HepG2 (cell line): Measurements from ENCODE around the gene CEP131. TPM values are rescaled to one million over a fixed set of nuclear protein-coding genes. Genes with fewer than 3 reads are reported as not detected.

ENCODE experiments used
- ATAC-seq: fragments of 200-7000 bp; cut with Tn5 transposase; 3 replicates; pipeline ENCODE4 v1.9.1; 2020; ENCODE audit warnings: mild to moderate bottlenecking, moderate library complexity
- BruUV-seq: library from RNA; stranded (reverse); fragments of 400-500 nt; replicated peaks from 2 replicates; lab custom pipeline; 2021; lab: Mats Ljungman, UMichigan
- CTCF ChIA-PET: fragments of 300-600 bp; formaldehyde crosslinking; extraction: SDS; loops from one replicate; lab custom pipeline; 2021; ENCODE audit warnings: low total read pairs, inconsistent platforms, low intra/inter-chr PET ratio; lab: Yijun Ruan, JAX
- POLR2A ChIA-PET: fragments of 350-600 bp; sonication (Branson Sonifier 250); formaldehyde crosslinking; loops from one replicate; lab custom pipeline; 2020; ENCODE audit warnings: antibody characterized with exemption, inconsistent platforms; lab: Yijun Ruan, JAX
- DNase-seq: peaks from one replicate; pipeline ENCODE4 v3.0.0-alpha.2; 2015; ENCODE audit warnings: low spot score
- FAIRE-seq: peaks from 3 replicates; lab custom pipeline; 2011; peaks lifted over from hg19 to GRCh38; lab: Jason Lieb, UNC
- H2AFZ ChIP-seq: one replicate; pipeline ENCODE4 v1.6.1; 2011; ENCODE audit warnings: low read length, inconsistent platforms
- H3K27ac ChIP-seq: fragments of 300-600 bp; 3 replicates; pipeline ENCODE4 v1.8.0; 2011; ENCODE audit warnings: mixed run types, mild to moderate bottlenecking, mixed read lengths, low read length, inconsistent platforms; ENCODE audit not compliant: insufficient read depth; ENCODE audit errors: extremely low read length
- H3K27me3 ChIP-seq, 2 experiments: fragments of 200-600 bp in 1 of 2; 2 replicates in 1 of 2; 3 replicates in 1 of 2; pipeline versions ENCODE4 v1.6.0 to v1.8.0; 2011; ENCODE audit warnings: low read length in 2 of 2, mild to moderate bottlenecking in 2 of 2, moderate library complexity in 2 of 2, inconsistent platforms in 1 of 2; ENCODE audit not compliant: insufficient read depth in 2 of 2, control insufficient read depth in 1 of 2
- H3K36me3 ChIP-seq, 2 experiments: fragments of 200-600 bp in 1 of 2; replicated peaks in 1 of 2; 2 replicates in 1 of 2; 3 replicates in 1 of 2; pipeline versions ENCODE4 v1.5.1 to v1.8.0; 2011; ENCODE audit warnings: low read length in 2 of 2, inconsistent platforms in 1 of 2; ENCODE audit not compliant: insufficient read depth in 2 of 2, control insufficient read depth in 1 of 2
- H3K4me1 ChIP-seq: 2 replicates; pipeline ENCODE4 v1.5.1; 2012; ENCODE audit warnings: low read length, inconsistent platforms; ENCODE audit not compliant: insufficient read depth
- H3K4me2 ChIP-seq: 2 replicates; pipeline ENCODE4 v1.6.0; 2011; ENCODE audit warnings: low read depth, low read length, inconsistent platforms
- H3K4me3 ChIP-seq, 3 experiments: fragments of 200-600 bp in 1 of 3; sonication (generic), shearing (Covaris generic) in 1 of 3; replicated peaks in 1 of 3; 2 replicates each; pipeline ENCODE4 v1.5.1; 2011 to 2016; ENCODE audit warnings: low read length in 3 of 3, inconsistent platforms in 2 of 3, low read depth in 2 of 3, mild to moderate bottlenecking in 2 of 3, control low read depth in 1 of 3, mixed read lengths in 1 of 3; ENCODE audit not compliant: insufficient read depth in 1 of 3
- H3K79me2 ChIP-seq: one replicate; pipeline ENCODE4 v1.6.1; 2011; ENCODE audit warnings: low read length, inconsistent platforms; ENCODE audit not compliant: insufficient read depth
- H3K9ac ChIP-seq: 2 replicates; pipeline ENCODE4 v1.6.0; 2011; ENCODE audit warnings: mild to moderate bottlenecking, low read depth, low read length, inconsistent platforms; ENCODE audit not compliant: insufficient read depth
- H3K9me3 ChIP-seq: 2 replicates; pipeline ENCODE4 v1.5.1; 2012; ENCODE audit warnings: mild to moderate bottlenecking, low read length
- H4K20me1 ChIP-seq: 2 replicates; pipeline ENCODE4 v1.6.0; 2011; ENCODE audit warnings: inconsistent platforms, mild to moderate bottlenecking, low read length, moderate library complexity; ENCODE audit not compliant: insufficient read depth
- HNRNPL ChIP-seq: fragments of 200-400 bp; formaldehyde crosslinking; IDR thresholded peaks from 2 replicates; pipeline ENCODE4 v1.6.1; 2017; ENCODE audit warnings: mild to moderate bottlenecking, low read depth, low read length
- MAFK ChIP-seq, 2 experiments: IDR thresholded peaks in 1 of 2; conservative IDR thresholded peaks in 1 of 2; 2 replicates each; pipeline ENCODE4 v1.6.1; 2011; ENCODE audit warnings: improper control_type of control experiment in 2 of 2, low read length in 2 of 2
- MIXL1 ChIP-seq: IDR thresholded peaks from 2 replicates; pipeline ENCODE4 v1.6.1; 2016
- SETDB1 ChIP-seq: sonication (generic); formaldehyde crosslinking; IDR thresholded peaks from 2 replicates; pipeline ENCODE4 v1.5.1; 2020; ENCODE audit warnings: missing genetic modification reagents, mild to moderate bottlenecking, borderline replicate concordance
- TAF1 ChIP-seq: sonication (generic); formaldehyde crosslinking; IDR thresholded peaks from 2 replicates; pipeline ENCODE4 v1.4.0; 2020; ENCODE audit warnings: missing genetic modification reagents
- WGBS: methylation state at CpG from one replicate; pipeline ENCODE4 v1.1.6; 2017; ENCODE audit warnings: low lambda C conversion rate; 5-methylcytosine and 5-hydroxymethylcytosine counted together
- in situ Hi-C: cut with HindIII; loops from 2 replicates; pipeline ENCODE4 v1.10.0; 2017; ENCODE audit warnings: low pct_unique_long_range_greater_than_20kb; ENCODE audit not compliant: extremely low pct_ligation_motif_present
- intact Hi-C: fragments of 100-400 bp; cut with micrococcal nuclease; formaldehyde crosslinking; loops from one replicate; pipeline ENCODE4 v1.10.0; 2022; ENCODE audit not compliant: unreplicated experiment
- polyA plus RNA-seq, 8 experiments: library from polyadenylated mRNA; depleted of rRNA in 3 of 8; stranded (reverse) in 7 of 8; unstranded in 1 of 8; fragments of >200 nt; fragmentation: Illumina TruSeq in 4 of 8; extraction: Trizol in 4 of 8; gene quantifications; 2 replicates each; pipeline versions ENCODE4 v1.2.1 to v1.2.3, GENCODE V29; 2011 to 2016; ENCODE audit warnings: low read depth in 4 of 8, missing spikeins in 1 of 8, mixed read lengths in 1 of 8; ENCODE audit not compliant: insufficient read depth in 1 of 8
- total RNA-seq, 5 experiments: library from RNA; depleted of rRNA; stranded (reverse); fragments of >200 nt; fragmentation: Illumina TruSeq; extraction: Trizol; gene quantifications; 2 replicates each; pipeline ENCODE4 v1.2.3, GENCODE V29; 2016; ENCODE audit warnings: low read depth in 1 of 5

CEP131 gene
- total and polyA plus RNA-seq, 2 of the 13 experiments (the other 11 are each of a cell fraction or from before 2014, with no cell fraction given) = 5.0 to 16.8 TPM

GRCh38 chr17:81150377-81151077 is 72.2 kb downstream of the CEP131 start:
- intact Hi-C loops = no loop called here
- no peaks in the 10 kb centered on the region for H3K9me3 ChIP-seq
- 0 out of 2 replicates have a peak, but pooled peaks have one; percentile 32 for TF ChIP-seq HNRNPL
- TF ChIP-seq MIXL1 (CRISPR knock-in tag) = no peak
- TF ChIP-seq TAF1 = no peak
- no peak for TF ChIP-seq MAFK (conservative IDR thresholded peaks at IDR 0.05 in 1 of 2, IDR thresholded peaks at IDR 0.05 in 1 of 2; ENCODE audit: low read length in 2 of 2)
- TF ChIP-seq, all 625 proteins: peak for 1
- no TSS peak for BruUV-seq
- Histone ChIP-seq H2AFZ (no peak overlapping the region), H3K27ac (no peak overlapping the region), H3K4me3 (no peak overlapping the region), H4K20me1 (no peaks in the 10 kb centered on the region), H3K27me3 (no peaks in the 10 kb centered on the region), H3K4me1 (peaks cover 4% of the 10 kb centered on the region; the same call in 1 of the 2 replicates), H3K36me3 (no peaks in the 10 kb centered on the region), H3K9ac (no peak overlapping the region), H3K79me2 (no peaks in the 10 kb centered on the region), H3K4me2 (no peak overlapping the region)
- 78% methylated on average over 9 of the region's 14 CpGs for WGBS
- POLR2A ChIA-PET = no interaction called here
- no peak for FAIRE-seq
- DNase-seq = no peak
- in situ Hi-C loops = no loop called here
- CTCF ChIA-PET = no interaction called here
- peak; percentile 31 for ATAC-seq

- H3K79me2 ChIP-seq = no peaks in the 10 kb centered on the region
- no peak overlapping the region for H3K27ac ChIP-seq
- BruUV-seq = no TSS peak
- peak; percentile 17; the same call in 2 of the 3 replicates for ATAC-seq
- no peak overlapping the region for H3K9ac ChIP-seq
- H4K20me1 ChIP-seq = no peaks in the 10 kb centered on the region
- no peaks in the 10 kb centered on the region for H3K9me3 ChIP-seq
- no peak for TF ChIP-seq SETDB1 (CRISPR knock-in tag)
- ChIA-PET POLR2A (no interaction called here), CTCF (no interaction called here)
- no peak for DNase-seq
- no peak for FAIRE-seq
- in situ Hi-C loops (no loop called here), intact Hi-C loops (no loop called here)
- peaks cover 10% of the 10 kb centered on the region for H3K4me1 ChIP-seq
- no peaks in the 10 kb centered on the region for H3K27me3 ChIP-seq
- H3K4me3 ChIP-seq = no peak overlapping the region
- no peak overlapping the region for H2AFZ ChIP-seq
- WGBS = 66% methylated on average over 10 of the region's 14 CpGs
- no peaks in the 10 kb centered on the region for H3K36me3 ChIP-seq
- H3K4me2 ChIP-seq = no peak overlapping the region
Observed at GRCh38 chr17:81148986-81149533, 73.7 kb downstream of the CEP131 start.
